ENCODE measurements around the gene AVPR1B.

Gene AVPR1B

GRCh38 chr1:206075786-206076755, 41.1 kb downstream of the AVPR1B start:
- Histone ChIP-seq H3K27ac (ENCODE audit: low read length) (no peak overlapping the region), H3K4me1 (ENCODE audit: insufficient read depth, low read length) (peaks cover 9% of the 10 kb centered on the region), H3K9me3 (ENCODE audit: insufficient read depth, low read length, severe bottlenecking) (no peaks in the 10 kb centered on the region), H2AFZ (ENCODE audit: low read depth, low read length) (no peak overlapping the region), H4K20me1 (ENCODE audit: insufficient read depth, low read length) (no peaks in the 10 kb centered on the region), H3K4me2 (ENCODE audit: insufficient read depth, low read length) (no peak overlapping the region), H3K36me3 (ENCODE audit: insufficient read depth, low read length) (no peaks in the 10 kb centered on the region), H3K4me3 (ENCODE audit: low read depth in 1 of 2, low read length in 2 of 2) (no peak overlapping the region), H3K79me2 (ENCODE audit: insufficient read depth, low read length) (no peaks in the 10 kb centered on the region), H3K27me3 (ENCODE audit: insufficient read depth, low read length, poor library complexity) (peaks cover 9% of the 10 kb centered on the region), H3K9ac (ENCODE audit: low read depth, low read length) (no peak overlapping the region)
- ATAC-seq (ENCODE audit: insufficient read depth, low read depth) (no peak), DNase-seq (no peak)
- TF ChIP-seq, protein P1, sequence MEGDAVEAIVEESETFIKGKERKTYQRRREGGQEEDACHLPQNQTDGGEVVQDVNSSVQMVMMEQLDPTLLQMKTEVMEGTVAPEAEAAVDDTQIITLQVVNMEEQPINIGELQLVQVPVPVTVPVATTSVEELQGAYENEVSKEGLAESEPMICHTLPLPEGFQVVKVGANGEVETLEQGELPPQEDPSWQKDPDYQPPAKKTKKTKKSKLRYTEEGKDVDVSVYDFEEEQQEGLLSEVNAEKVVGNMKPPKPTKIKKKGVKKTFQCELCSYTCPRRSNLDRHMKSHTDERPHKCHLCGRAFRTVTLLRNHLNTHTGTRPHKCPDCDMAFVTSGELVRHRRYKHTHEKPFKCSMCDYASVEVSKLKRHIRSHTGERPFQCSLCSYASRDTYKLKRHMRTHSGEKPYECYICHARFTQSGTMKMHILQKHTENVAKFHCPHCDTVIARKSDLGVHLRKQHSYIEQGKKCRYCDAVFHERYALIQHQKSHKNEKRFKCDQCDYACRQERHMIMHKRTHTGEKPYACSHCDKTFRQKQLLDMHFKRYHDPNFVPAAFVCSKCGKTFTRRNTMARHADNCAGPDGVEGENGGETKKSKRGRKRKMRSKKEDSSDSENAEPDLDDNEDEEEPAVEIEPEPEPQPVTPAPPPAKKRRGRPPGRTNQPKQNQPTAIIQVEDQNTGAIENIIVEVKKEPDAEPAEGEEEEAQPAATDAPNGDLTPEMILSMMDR (IDR thresholded peaks at IDR 0.05; ENCODE audit: borderline replicate concordance, extremely low read depth, low read length, poor library complexity, severe bottlenecking): no peak
- TF ChIP-seq EZH2 (IDR thresholded peaks at IDR 0.05; ENCODE audit: borderline replicate concordance, low read depth, low read length, severe bottlenecking): no peak

DNA sequence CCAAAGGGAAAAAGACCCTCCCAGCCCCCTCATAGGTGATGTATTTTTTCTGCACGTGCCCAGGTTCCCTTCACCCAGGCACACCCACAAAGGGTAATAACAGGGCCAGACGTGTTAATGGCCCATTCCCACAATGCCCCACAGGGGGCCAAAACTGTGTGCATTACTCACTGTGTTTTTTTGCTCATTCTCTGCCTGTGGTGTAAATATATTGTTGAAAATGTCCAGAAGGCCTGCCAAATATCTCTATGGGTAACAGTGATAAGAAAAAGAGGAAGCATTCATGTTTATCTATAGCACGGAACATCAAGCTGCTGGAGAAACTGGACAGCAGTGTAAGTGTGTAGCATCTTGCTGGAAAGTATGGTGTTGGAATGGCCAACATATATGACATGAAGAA, 42.3 kb downstream of the AVPR1B start:
- ATAC-seq (ENCODE audit: insufficient read depth, low read depth) (no peak), DNase-seq (no peak)
- H3K27me3 ChIP-seq (ENCODE audit: insufficient read depth, low read length, poor library complexity): peaks cover 5% of the 10 kb centered on the region
- H3K79me2 ChIP-seq (ENCODE audit: insufficient read depth, low read length): no peaks in the 10 kb centered on the region
- H3K9me3 ChIP-seq (ENCODE audit: insufficient read depth, low read length, severe bottlenecking): no peaks in the 10 kb centered on the region
- H3K27ac ChIP-seq (ENCODE audit: low read length): no peak overlapping the region
- H2AFZ ChIP-seq (ENCODE audit: low read depth, low read length): no peak overlapping the region
- no peak overlapping the region for H3K9ac ChIP-seq (ENCODE audit: low read depth, low read length)
- no peak overlapping the region for H3K4me3 ChIP-seq (ENCODE audit: low read depth in 1 of 2, low read length in 2 of 2)
- no peak for TF ChIP-seq EZH2 (IDR thresholded peaks at IDR 0.05; ENCODE audit: borderline replicate concordance, low read depth, low read length, severe bottlenecking)
- TF ChIP-seq, protein P1 (IDR thresholded peaks at IDR 0.05; ENCODE audit: borderline replicate concordance, extremely low read depth, low read length, poor library complexity, severe bottlenecking): no peak
- H4K20me1 ChIP-seq (ENCODE audit: insufficient read depth, low read length): no peaks in the 10 kb centered on the region
- H3K36me3 ChIP-seq (ENCODE audit: insufficient read depth, low read length): no peaks in the 10 kb centered on the region
- no peak overlapping the region for H3K4me2 ChIP-seq (ENCODE audit: insufficient read depth, low read length)
- H3K4me1 ChIP-seq (ENCODE audit: insufficient read depth, low read length): no peaks in the 10 kb centered on the region

GRCh38 chr1:206070627-206071304, 46.4 kb downstream of the AVPR1B start:
- DNase-seq (no peak), ATAC-seq (ENCODE audit: insufficient read depth, low read depth) (no peak)
- H3K36me3 ChIP-seq (ENCODE audit: insufficient read depth, low read length): no peaks in the 10 kb centered on the region
- H4K20me1 ChIP-seq (ENCODE audit: insufficient read depth, low read length): no peaks in the 10 kb centered on the region
- TF ChIP-seq, protein P1 (IDR thresholded peaks at IDR 0.05; ENCODE audit: borderline replicate concordance, extremely low read depth, low read length, poor library complexity, severe bottlenecking): no peak
- no peak for TF ChIP-seq EZH2 (IDR thresholded peaks at IDR 0.05; ENCODE audit: borderline replicate concordance, low read depth, low read length, severe bottlenecking)
- H3K9me3 ChIP-seq (ENCODE audit: insufficient read depth, low read length, severe bottlenecking): no peaks in the 10 kb centered on the region
- H3K4me1 ChIP-seq (ENCODE audit: insufficient read depth, low read length): no peaks in the 10 kb centered on the region
- H3K4me2 ChIP-seq (ENCODE audit: insufficient read depth, low read length): no peak overlapping the region
- peaks cover 16% of the 10 kb centered on the region for H3K27me3 ChIP-seq (ENCODE audit: insufficient read depth, low read length, poor library complexity)
- no peaks in the 10 kb centered on the region for H3K79me2 ChIP-seq (ENCODE audit: insufficient read depth, low read length)
- no peak overlapping the region for H3K9ac ChIP-seq (ENCODE audit: low read depth, low read length)
- H3K4me3 ChIP-seq (ENCODE audit: low read depth in 1 of 2, low read length in 2 of 2): no peak overlapping the region
- no peak overlapping the region for H3K27ac ChIP-seq (ENCODE audit: low read length)
- H2AFZ ChIP-seq (ENCODE audit: low read depth, low read length): no peak overlapping the region

All from DND-41 (cell line).